HUES6 (cell line): ENCODE data around the gene LMO7.

Experiments
- H3K27ac ChIP-seq: 2 replicates; pipeline ENCODE4 v1.7.0; 2013; ENCODE audit warnings: low read depth, mild to moderate bottlenecking, low read length, inconsistent platforms
- H3K27me3 ChIP-seq: 2 replicates; pipeline ENCODE4 v1.6.1; 2013; ENCODE audit warnings: low read length; ENCODE audit not compliant: control insufficient read depth, insufficient read depth
- H3K36me3 ChIP-seq: 2 replicates; pipeline ENCODE4 v1.6.1; 2013; ENCODE audit warnings: low read length; ENCODE audit not compliant: control insufficient read depth, insufficient read depth
- H3K4me1 ChIP-seq: 2 replicates; pipeline ENCODE4 v1.6.1; 2013; ENCODE audit warnings: low read length; ENCODE audit not compliant: control insufficient read depth, insufficient read depth
- H3K4me3 ChIP-seq: 2 replicates; pipeline ENCODE4 v1.5.1; 2013; ENCODE audit warnings: low read depth, low read length
- H3K9ac ChIP-seq: one replicate; pipeline ENCODE4 v1.6.1; 2013; ENCODE audit warnings: mild to moderate bottlenecking, low read length
- H3K9me3 ChIP-seq: 2 replicates; pipeline ENCODE4 v1.6.1; 2013; ENCODE audit warnings: low read depth, low read length; ENCODE audit not compliant: control insufficient read depth, insufficient read depth

LMO7 gene

GRCh38 chr13:75798353-75799255, 162.5 kb downstream of the LMO7 start:
- Histone ChIP-seq H3K27me3 (no peaks in the 10 kb centered on the region), H3K9ac (no peak overlapping the region), H3K4me1 (peaks cover 20% of the 10 kb centered on the region), H3K4me3 (no peak overlapping the region), H3K36me3 (no peaks in the 10 kb centered on the region), H3K9me3 (no peaks in the 10 kb centered on the region), H3K27ac (no peak overlapping the region)

DNA sequence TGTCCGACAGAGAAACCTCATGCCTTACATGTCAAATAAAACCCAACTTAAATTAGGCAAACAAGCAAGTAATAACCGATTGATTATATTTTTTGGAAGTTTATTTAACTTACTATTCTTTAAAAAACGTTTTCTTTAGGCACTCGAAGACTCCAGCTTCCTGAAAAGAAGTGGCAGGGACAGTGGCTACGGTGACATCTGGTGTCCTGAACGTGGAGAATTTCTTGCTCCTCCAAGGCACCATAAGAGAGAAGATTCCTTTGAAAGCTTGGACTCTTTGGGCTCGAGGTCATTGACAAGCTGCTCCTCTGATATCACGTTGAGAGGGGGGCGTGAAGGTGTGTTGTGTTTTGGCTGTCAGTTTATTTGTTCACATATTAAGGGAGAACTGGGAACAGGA, 164.4 kb downstream of the LMO7 start:
- Histone ChIP-seq H3K4me3 (no peak overlapping the region), H3K27ac (no peak overlapping the region), H3K9ac (no peak overlapping the region), H3K4me1 (peaks cover 29% of the 10 kb centered on the region), H3K9me3 (no peaks in the 10 kb centered on the region), H3K36me3 (no peaks in the 10 kb centered on the region), H3K27me3 (no peaks in the 10 kb centered on the region)

GRCh38 chr13:75801388-75801945, 165.3 kb downstream of the LMO7 start:
- no peaks in the 10 kb centered on the region for H3K27me3 ChIP-seq
- no peak overlapping the region for H3K4me3 ChIP-seq
- H3K27ac ChIP-seq, result 0 out of 2 replicates have a peak overlapping the region, but pooled peaks have one; percentile 18
- H3K9ac ChIP-seq, result no peak overlapping the region
- H3K4me1 ChIP-seq, result peaks cover 36% of the 10 kb centered on the region
- no peaks in the 10 kb centered on the region for H3K36me3 ChIP-seq
- no peaks in the 10 kb centered on the region for H3K9me3 ChIP-seq

DNA sequence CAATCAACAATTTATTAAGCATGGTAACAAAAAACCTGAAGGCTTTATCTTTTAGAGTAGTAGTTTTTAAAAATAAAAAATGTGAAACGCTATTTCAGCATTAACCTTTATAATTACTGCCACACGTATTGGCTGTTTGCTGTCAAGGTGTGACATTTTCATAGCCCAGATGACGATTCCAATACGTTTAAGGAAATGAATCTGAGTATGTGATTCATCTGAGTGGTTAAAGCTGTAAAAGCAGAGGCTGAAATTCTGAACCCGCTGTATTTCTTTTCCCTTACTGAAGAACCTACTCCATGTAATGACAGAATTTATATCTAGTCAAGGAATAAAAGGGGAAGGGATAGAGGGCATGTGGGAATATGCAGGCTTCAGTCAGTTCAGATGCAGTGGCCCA, 166.0 kb downstream of the LMO7 start:
- no peaks in the 10 kb centered on the region for H3K27me3 ChIP-seq
- H3K36me3 ChIP-seq, result no peaks in the 10 kb centered on the region
- H3K4me1 ChIP-seq, result peaks cover 37% of the 10 kb centered on the region

DNA sequence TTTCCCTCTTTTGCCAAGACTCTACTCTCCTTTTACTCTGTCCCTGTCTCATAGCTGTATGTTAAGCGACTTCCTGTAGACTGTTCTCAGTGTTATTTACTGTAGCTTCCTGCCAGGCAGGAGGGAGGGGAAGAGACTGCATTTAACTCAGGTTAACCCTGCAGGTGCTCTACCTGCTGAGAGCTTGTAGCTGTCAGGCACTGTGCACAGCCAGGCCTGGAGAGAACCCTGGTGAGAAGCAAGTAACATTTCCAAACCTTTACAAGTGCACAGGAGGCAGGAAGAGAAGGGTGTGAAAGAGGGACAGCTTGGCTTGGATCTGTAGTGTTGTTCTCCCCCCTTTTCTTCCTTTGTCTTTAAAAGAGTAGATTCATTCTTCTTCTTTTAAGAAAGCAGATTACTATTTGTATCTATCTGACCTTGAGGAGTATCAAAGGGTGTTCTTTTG, 167.1 kb downstream of the LMO7 start:
- Histone ChIP-seq H3K9ac (no peak overlapping the region), H3K4me3 (no peak overlapping the region), H3K27me3 (no peaks in the 10 kb centered on the region), H3K9me3 (no peaks in the 10 kb centered on the region), H3K4me1 (peaks cover 37% of the 10 kb centered on the region), H3K27ac (0 out of 2 replicates have a peak overlapping the region, but pooled peaks have one; percentile 18), H3K36me3 (no peaks in the 10 kb centered on the region)

More for the DNA sequence above, 166.0 kb downstream of the LMO7 start:
- H3K9me3 ChIP-seq, result no peaks in the 10 kb centered on the region
- H3K9ac ChIP-seq, result no peak overlapping the region
- H3K27ac ChIP-seq, result 0 out of 2 replicates have a peak overlapping the region, but pooled peaks have one; percentile 18
- H3K4me3 ChIP-seq, result no peak overlapping the region

- Histone ChIP-seq H3K36me3 (no peaks in the 10 kb centered on the region), H3K27me3 (no peaks in the 10 kb centered on the region), H3K4me1 (peaks cover 37% of the 10 kb centered on the region), H3K4me3 (no peak overlapping the region), H3K27ac (peak overlapping the region; percentile 55), H3K9ac (no peak overlapping the region), H3K9me3 (no peaks in the 10 kb centered on the region)
Observed at GRCh38 chr13:75804054-75804453, 167.9 kb downstream of the LMO7 start.

DNA sequence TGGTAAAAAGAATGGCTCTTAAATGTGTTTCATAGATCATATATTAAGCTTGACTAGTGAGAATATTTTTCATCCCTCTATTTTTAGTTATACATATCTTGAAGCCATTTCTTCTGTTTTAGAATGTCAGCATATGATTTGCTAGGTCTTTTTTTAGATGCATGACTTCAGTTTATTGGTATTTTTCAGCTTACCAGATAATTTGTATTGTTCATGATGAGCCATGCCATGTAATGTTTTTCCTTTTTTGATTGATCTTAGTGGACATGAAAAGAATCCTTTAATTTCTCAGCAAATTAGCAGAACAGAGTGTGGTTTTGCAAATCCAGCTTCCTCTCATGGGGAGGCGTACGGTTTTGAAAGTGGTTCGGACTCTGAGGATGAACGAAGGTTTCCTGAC, 168.5 kb downstream of the LMO7 start:
- H3K36me3 ChIP-seq, result no peaks in the 10 kb centered on the region
- no peak overlapping the region for H3K9ac ChIP-seq
- no peak overlapping the region for H3K27ac ChIP-seq

GRCh38 chr13:75806117-75806516, 170.0 kb downstream of the LMO7 start:
- H3K36me3 ChIP-seq, result no peaks in the 10 kb centered on the region
- no peak overlapping the region for H3K9ac ChIP-seq
- no peak overlapping the region for H3K27ac ChIP-seq
- no peaks in the 10 kb centered on the region for H3K9me3 ChIP-seq
- no peaks in the 10 kb centered on the region for H3K27me3 ChIP-seq
- H3K4me3 ChIP-seq, result no peak overlapping the region
- H3K4me1 ChIP-seq, result peaks cover 32% of the 10 kb centered on the region

More for the DNA sequence above, 168.5 kb downstream of the LMO7 start:
- no peaks in the 10 kb centered on the region for H3K9me3 ChIP-seq
- peaks cover 37% of the 10 kb centered on the region for H3K4me1 ChIP-seq
- no peak overlapping the region for H3K4me3 ChIP-seq
- no peaks in the 10 kb centered on the region for H3K27me3 ChIP-seq

DNA sequence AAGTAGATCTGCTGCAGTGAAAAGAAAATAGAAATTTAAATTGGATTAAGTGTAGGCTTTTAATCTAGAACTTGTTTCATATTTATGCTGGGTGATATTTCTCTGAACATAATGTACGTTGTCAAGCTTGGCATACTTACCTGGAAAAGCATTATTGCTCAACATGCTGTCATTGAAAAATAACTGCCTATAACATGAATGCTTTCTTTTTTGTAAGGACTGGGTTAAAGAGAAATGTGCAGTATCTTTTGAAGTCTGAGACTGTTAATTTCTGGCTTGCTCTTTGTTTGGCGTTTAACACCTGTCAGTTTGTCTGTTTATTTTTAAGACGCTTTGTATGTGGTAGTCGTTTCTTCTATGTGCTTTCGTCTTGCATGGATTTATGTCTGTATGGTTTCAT, 175.2 kb downstream of the LMO7 start:
- 0 out of 2 replicates have a peak, but pooled peaks cover 2% of the 10 kb centered on the region for H3K4me1 ChIP-seq
- H3K36me3 ChIP-seq, result no peaks in the 10 kb centered on the region
- no peaks in the 10 kb centered on the region for H3K27me3 ChIP-seq
- no peak overlapping the region for H3K9ac ChIP-seq
- H3K9me3 ChIP-seq, result no peaks in the 10 kb centered on the region
- H3K27ac ChIP-seq, result no peak overlapping the region
- H3K4me3 ChIP-seq, result no peak overlapping the region

DNA sequence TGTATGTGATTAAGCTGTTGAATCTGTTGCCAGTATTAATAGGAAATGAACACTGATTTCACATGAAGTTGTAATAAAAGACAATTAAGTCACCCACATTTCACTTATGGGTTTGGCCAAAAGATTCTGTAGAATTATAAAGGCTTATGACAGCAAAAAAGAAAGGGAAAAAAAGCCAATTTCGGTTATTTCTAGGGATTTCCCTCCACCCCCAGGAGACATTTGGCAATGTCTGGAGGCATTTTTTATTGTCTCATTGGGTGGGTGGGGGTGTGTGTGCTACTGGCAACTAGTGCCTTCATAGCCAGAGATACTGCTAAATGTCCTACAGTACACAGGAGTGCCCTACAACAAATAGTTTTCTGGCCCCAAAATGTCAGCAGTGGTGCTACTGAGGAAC, 175.7 kb downstream of the LMO7 start:
- H3K9ac ChIP-seq, result no peak overlapping the region
- no peak overlapping the region for H3K4me3 ChIP-seq
- H3K9me3 ChIP-seq, result no peaks in the 10 kb centered on the region
- no peaks in the 10 kb centered on the region for H3K27me3 ChIP-seq
- H3K4me1 ChIP-seq, result no peaks in the 10 kb centered on the region
- no peak overlapping the region for H3K27ac ChIP-seq
- no peaks in the 10 kb centered on the region for H3K36me3 ChIP-seq

DNA sequence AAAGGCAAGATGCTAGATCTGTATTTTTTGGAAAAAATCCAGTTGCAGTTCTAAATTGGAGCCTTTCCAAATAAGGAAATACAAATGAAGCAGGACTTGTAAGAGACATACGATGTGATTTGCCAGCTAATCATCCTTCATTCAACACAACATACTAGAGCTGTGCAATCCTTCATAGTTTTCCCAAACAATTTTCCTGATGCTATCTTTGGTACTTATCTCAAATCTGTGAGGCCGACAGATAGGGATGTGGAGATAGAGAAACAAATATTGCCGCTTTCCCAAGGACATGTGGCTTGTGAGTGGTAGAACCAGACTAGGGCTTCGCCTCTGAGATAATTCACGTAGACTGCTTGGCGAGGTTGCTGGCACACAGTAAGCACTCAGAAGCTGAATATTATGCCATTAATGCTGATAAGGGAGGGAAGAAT, 176.6 kb downstream of the LMO7 start:
- Histone ChIP-seq H3K4me3 (no peak overlapping the region), H3K27me3 (no peaks in the 10 kb centered on the region), H3K36me3 (no peaks in the 10 kb centered on the region), H3K4me1 (no peaks in the 10 kb centered on the region), H3K9ac (no peak overlapping the region), H3K27ac (no peak overlapping the region), H3K9me3 (no peaks in the 10 kb centered on the region)
